Testis (tissue), 3 donors: ENCODE measurements around the gene TTC28. TPM values are rescaled to one million over a fixed set of nuclear protein-coding genes. Genes with fewer than 3 reads are reported as not detected.

Experiments
- DNase-seq: peaks from one replicate; pipeline ENCODE4 v3.0.0-alpha.2; 2019
- H3K27ac ChIP-seq, 2 donors: fragments of 200-600 bp; sonication (generic); one replicate each; pipeline ENCODE4 v1.5.1; 2019
- H3K27me3 ChIP-seq: fragments of 200-600 bp; sonication (generic); one replicate; pipeline ENCODE4 v1.5.1; 2019
- H3K36me3 ChIP-seq: fragments of 200-600 bp; sonication (generic); one replicate; pipeline ENCODE4 v1.5.1; 2017; ENCODE audit warnings: low read depth; ENCODE audit errors: missing control alignments
- H3K4me1 ChIP-seq: fragments of 200-600 bp; sonication (generic); one replicate; pipeline ENCODE4 v1.5.1; 2019
- H3K4me3 ChIP-seq, 2 donors: fragments of 200-600 bp; sonication (generic); one replicate each; pipeline ENCODE4 v1.5.1; 2017 to 2019
- H3K9me3 ChIP-seq: fragments of 200-600 bp; sonication (generic); one replicate; pipeline ENCODE4 v1.5.1; 2017
- POLR2A ChIP-seq: fragments of 450-650 bp; IDR thresholded peaks from one replicate; pipeline ENCODE4 v1.6.1; 2017; ENCODE audit warnings: antibody characterized with exemption, mild to moderate bottlenecking, moderate library complexity
- WGBS, 2 donors: methylation state at CpG; one replicate each; pipeline ENCODE4 v1.1.5; 2018; 5-methylcytosine and 5-hydroxymethylcytosine counted together
- intact Hi-C: fragments of 100-400 bp; cut with DNase I; formaldehyde crosslinking; loops from one replicate; pipeline ENCODE4 v1.15.1; 2023; ENCODE audit warnings: low total_unique reads
- polyA plus RNA-seq: library from polyadenylated mRNA; stranded (reverse); fragments of 350-450 nt; fragmentation: Illumina TruSeq; extraction: RNeasy Lipid Tissue Mini Kit (QIAGEN cat#74804); gene quantifications from one replicate; pipeline ENCODE4 v1.2.3, GENCODE V29; 2014; ENCODE audit warnings: low read depth, low replicate concordance; ENCODE audit not compliant: insufficient read depth
- total RNA-seq, 2 donors: library from RNA; depleted of rRNA; stranded (reverse); fragments of >200 nt; gene quantifications; one replicate each; pipeline ENCODE4 v1.2.3, GENCODE V29; 2016
- TF ChIP-seq, protein P1 (sequence below), 3 experiments: fragments of 450-650 bp in 2 of 3; fragments of 200-600 bp in 1 of 3; sonication (generic) in 1 of 3; IDR thresholded peaks; one replicate each; pipeline ENCODE4 v1.5.1; 2016 to 2019; ENCODE audit warnings: antibody characterized with exemption in 3 of 3, mild to moderate bottlenecking in 2 of 3, moderate library complexity in 1 of 3

TTC28 gene
- total and polyA plus RNA-seq, 3 donors from 2014 or later = 29.4 to 121 (median 75.5) TPM

DNA sequence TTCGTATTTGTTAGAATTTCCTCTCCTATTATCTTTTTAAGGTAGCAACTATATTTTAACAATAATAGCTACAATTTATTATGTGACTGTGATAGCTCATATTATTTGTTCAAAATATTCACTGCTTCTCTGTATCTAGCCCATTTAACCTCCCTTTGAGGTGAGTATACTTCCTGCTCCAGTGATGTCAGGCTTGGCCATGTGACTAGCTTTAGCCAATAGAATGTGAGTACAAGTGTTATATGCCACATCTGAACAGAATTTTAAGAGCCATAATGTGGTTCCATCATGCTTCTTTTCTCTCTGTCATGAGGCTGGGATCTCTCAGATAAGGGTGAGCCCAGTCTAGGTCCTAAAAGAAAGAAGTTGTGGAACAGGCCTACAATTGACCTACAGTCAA, 217.6 kb downstream of the TTC28 start:
- no peak overlapping the region for H3K4me3 ChIP-seq
- no peak overlapping the region for H3K27ac ChIP-seq
- no peaks in the 10 kb centered on the region for H3K36me3 ChIP-seq
- no peak for DNase-seq
- H3K4me1 ChIP-seq = no peaks in the 10 kb centered on the region
- no peaks in the 10 kb centered on the region for H3K9me3 ChIP-seq
- no peaks in the 10 kb centered on the region for H3K27me3 ChIP-seq
- no peak for TF ChIP-seq POLR2A
- TF ChIP-seq, protein P1, sequence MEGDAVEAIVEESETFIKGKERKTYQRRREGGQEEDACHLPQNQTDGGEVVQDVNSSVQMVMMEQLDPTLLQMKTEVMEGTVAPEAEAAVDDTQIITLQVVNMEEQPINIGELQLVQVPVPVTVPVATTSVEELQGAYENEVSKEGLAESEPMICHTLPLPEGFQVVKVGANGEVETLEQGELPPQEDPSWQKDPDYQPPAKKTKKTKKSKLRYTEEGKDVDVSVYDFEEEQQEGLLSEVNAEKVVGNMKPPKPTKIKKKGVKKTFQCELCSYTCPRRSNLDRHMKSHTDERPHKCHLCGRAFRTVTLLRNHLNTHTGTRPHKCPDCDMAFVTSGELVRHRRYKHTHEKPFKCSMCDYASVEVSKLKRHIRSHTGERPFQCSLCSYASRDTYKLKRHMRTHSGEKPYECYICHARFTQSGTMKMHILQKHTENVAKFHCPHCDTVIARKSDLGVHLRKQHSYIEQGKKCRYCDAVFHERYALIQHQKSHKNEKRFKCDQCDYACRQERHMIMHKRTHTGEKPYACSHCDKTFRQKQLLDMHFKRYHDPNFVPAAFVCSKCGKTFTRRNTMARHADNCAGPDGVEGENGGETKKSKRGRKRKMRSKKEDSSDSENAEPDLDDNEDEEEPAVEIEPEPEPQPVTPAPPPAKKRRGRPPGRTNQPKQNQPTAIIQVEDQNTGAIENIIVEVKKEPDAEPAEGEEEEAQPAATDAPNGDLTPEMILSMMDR (IDR thresholded peaks at IDR 0.05) = no peak
- 79 to 84% methylated on average over 1 of the region's 1 CpG for WGBS, 2 donors
- intact Hi-C loops = no loop called here

DNA sequence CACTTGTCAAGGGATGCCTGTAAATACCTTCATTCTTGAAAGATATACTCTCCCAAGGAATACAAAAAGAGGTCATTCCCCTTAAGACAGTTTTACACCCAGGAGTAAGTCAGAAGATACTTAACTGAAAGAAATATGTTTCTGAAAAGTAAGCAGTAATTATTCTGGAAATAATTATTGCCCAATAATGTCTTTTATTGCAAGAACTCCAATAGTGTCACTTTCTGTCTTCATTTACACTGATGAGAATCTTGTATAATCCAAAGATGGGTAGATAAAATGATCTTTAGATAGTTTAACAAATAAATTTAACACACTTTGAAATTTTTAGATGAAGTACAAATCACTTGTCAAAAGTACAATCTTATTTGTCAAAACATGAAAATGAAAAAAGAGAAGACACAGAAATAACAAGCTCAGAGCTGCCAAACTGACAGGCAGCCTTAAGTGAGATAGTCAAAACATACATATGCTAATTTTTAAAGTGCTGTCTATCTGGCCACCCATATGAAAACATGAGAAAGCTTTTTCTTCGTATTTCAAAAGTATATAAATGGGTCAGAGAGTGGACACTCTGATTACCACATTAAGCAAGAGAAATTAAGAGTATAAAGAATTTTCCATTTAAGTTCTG, 225.1 kb downstream of the TTC28 start:
- Histone ChIP-seq H3K4me3 (no peak overlapping the region), H3K9me3 (no peaks in the 10 kb centered on the region), H3K36me3 (no peaks in the 10 kb centered on the region), H3K27me3 (no peaks in the 10 kb centered on the region), H3K4me1 (no peaks in the 10 kb centered on the region), H3K27ac (no peak overlapping the region)
- no peak for DNase-seq
- TF ChIP-seq POLR2A = no peak
- TF ChIP-seq, protein P1 (IDR thresholded peaks at IDR 0.05) = no peak
- WGBS, 2 donors = 79 to 89% methylated on average over 1 of the region's 1 CpG
- intact Hi-C loops = no loop called here

DNA sequence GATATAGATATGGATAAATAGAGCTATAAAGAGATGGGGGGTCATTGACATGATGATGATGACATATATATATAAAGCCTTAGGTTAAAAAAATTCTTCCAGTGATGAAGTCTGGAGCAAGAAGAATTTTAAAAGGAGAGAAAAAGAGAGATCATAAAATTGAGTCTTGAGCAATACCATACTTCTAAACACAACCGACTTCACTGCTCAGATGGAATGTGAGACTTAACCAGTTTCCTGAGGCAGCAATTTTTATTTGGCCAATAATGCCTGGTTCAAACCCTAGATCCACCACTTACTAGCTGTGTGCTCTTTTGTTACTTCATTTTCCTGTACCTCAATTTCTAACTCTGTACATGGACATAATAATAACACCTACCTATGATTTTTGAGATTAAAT, 229.5 kb downstream of the TTC28 start:
- TF ChIP-seq POLR2A = no peak
- TF ChIP-seq, protein P1 (IDR thresholded peaks at IDR 0.05) = no peak
- H3K4me1 ChIP-seq = no peaks in the 10 kb centered on the region
- no peak for DNase-seq
- H3K27ac ChIP-seq = no peak overlapping the region
- H3K9me3 ChIP-seq = no peaks in the 10 kb centered on the region
- H3K4me3 ChIP-seq = no peak overlapping the region
- WGBS, 2 donors = 89 to 94% methylated on average over 1 of the region's 1 CpG
- no peaks in the 10 kb centered on the region for H3K27me3 ChIP-seq
- H3K36me3 ChIP-seq = no peaks in the 10 kb centered on the region
- intact Hi-C loops = no loop called here

DNA sequence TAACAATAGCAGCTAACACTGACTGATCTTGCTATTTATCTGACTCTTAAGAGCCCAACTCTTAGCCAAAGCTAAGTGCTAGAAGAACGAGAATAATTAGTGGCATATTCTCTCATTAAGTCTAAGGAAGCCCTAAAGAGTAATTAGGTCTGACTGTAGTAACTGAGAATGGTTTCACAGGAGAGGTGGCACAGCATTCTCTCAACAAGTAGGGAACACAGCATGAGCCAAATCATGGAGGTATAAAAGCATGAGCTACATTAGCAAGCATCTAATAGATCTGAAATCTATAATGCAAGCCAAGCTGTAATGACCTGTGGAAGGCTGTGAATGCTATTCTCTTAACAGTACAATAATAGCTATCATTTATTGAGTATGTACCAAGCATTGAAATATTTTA, 230.6 kb downstream of the TTC28 start:
- TF ChIP-seq, protein P1 (IDR thresholded peaks at IDR 0.05) = no peak
- TF ChIP-seq POLR2A = no peak
- H3K27ac ChIP-seq = no peak overlapping the region
- no peaks in the 10 kb centered on the region for H3K4me1 ChIP-seq
- H3K36me3 ChIP-seq = no peaks in the 10 kb centered on the region
- DNase-seq = no peak
- H3K4me3 ChIP-seq = no peak overlapping the region
- H3K27me3 ChIP-seq = no peaks in the 10 kb centered on the region
- no peaks in the 10 kb centered on the region for H3K9me3 ChIP-seq
- 88 to 93% methylated on average over 1 of the region's 1 CpG for WGBS, 2 donors
- intact Hi-C loops = no loop called here

DNA sequence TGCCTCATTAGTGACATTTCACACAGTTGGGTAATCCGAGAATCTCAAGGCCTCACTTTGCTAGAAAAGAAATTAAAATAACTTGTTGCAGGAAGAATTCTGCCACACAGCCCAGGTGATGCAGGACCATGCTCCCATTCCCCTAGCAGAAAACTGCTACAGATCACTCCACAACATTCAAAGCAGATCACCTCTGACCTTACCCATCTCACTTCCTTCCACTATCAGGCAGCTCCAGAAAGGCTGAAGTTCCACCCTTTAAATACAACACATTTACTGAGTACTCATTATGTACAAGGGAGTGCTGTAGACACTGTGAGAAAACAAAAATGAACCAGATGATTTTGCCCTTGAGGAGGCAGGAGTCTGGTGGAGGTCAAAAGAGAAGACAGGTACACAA, 231.0 kb downstream of the TTC28 start:
- Histone ChIP-seq H3K36me3 (no peaks in the 10 kb centered on the region), H3K4me3 (no peak overlapping the region), H3K4me1 (no peaks in the 10 kb centered on the region), H3K27ac (no peak overlapping the region), H3K9me3 (no peaks in the 10 kb centered on the region), H3K27me3 (no peaks in the 10 kb centered on the region)
- intact Hi-C loops = no loop called here
- no peak for TF ChIP-seq POLR2A
- TF ChIP-seq, protein P1 (IDR thresholded peaks at IDR 0.05) = no peak
- 89 to 93% methylated on average over 1 of the region's 1 CpG for WGBS, 2 donors
- no peak for DNase-seq
